ENCODE measurements around the gene VCPKMT. TPM values are rescaled to one million over a fixed set of nuclear protein-coding genes. Genes with fewer than 3 reads are reported as not detected.

Gene VCPKMT
- total RNA-seq = 4.4 and 6.8 TPM in 2 replicates

DNA sequence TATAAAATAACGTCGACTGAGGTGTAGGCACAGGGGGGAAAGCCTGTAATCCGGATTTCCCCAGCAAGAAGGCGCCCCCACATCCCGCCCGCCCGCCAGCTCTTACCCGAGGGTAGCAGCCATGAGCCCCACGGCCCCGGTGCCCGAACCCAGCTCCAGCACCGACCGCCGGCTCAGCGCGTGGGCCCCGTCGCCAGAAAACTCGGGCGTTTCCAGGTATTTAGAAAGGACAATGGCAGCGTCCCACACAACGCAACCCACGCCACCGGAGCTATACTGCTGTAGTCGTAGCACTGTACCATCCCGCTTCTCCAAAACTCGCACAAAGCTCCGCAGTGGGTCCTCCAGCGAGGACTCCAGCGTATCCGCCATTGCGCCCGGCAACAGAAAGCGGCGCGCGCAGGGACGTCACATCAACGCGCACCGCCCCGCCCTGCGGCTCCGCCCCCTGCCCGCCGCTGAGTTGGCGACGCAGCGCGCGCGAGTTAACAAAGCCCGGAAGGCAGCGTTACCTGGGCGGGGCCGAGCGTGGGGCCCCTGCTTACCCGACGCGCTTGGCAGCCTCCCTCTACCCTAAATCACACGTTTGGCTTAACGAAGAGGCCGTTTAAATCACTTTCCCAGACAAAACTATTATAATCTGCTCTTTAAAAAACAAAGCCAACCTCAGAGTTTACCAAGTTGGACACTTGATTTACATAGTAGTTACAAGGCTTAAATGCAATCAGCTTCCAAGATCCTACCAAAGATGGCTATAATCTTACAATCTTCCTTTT, at the start of gene VCPKMT:
Gene VCPKMT (minus strand): TSS at position 392 of the 776 bp plus-strand sequence. CDS start 20 bp downstream, at position 372.

Other genes starting within 250 kb of the VCPKMT start
- gene ARF6, start 223.5 kb downstream of the VCPKMT start, total RNA-seq = 85.1 and 157 TPM in 2 replicates
- gene SOS2, start 115.0 kb upstream of the VCPKMT start, total RNA-seq = 15.5 and 20.6 TPM in 2 replicates
- 5.4 and 6.1 TPM in 2 replicates for gene L2HGDH, start 195.7 kb upstream of the VCPKMT start, total RNA-seq
- gene DMAC2L, start 195.8 kb upstream of the VCPKMT start, total RNA-seq = 2.3 and 5.2 TPM in 2 replicates